8988T (cell line): ENCODE data around the gene PROCR.
"Not testable (repeated sequence)": the region's sequence is repeated elsewhere in the genome, so short reads cannot be mapped to it uniquely, and the experiment has no call there.

Source experiments
- DNase-seq: peaks from one replicate; pipeline ENCODE4 v3.0.0; 2011

PROCR gene

GRCh38 chr20:35165221-35166185 lies 6.4 kb upstream of the PROCR start:
- DNase-seq, result no peak

- no peak for DNase-seq
These were observed 5.5 kb upstream of the PROCR start for GRCh38 chr20:35166242-35166830.

- no peak for DNase-seq
These were observed 4.1 kb upstream of the PROCR start for GRCh38 chr20:35167787-35168186.

- DNase-seq, result not testable (repeated sequence)
These were observed 3.0 kb upstream of the PROCR start for GRCh38 chr20:35168701-35169409.

GRCh38 chr20:35171438-35171752 lies 477 bp upstream of the PROCR start:
- DNase-seq, result no peak

- no peak for DNase-seq
These were observed 548 bp downstream of the PROCR start for GRCh38 chr20:35172434-35172806.

- DNase-seq, result no peak
These were observed 1.8 kb downstream of the PROCR start for GRCh38 chr20:35173576-35174192.

- peak; percentile 77 for DNase-seq
These were observed 2.8 kb downstream of the PROCR start for GRCh38 chr20:35174458-35175216.

- no peak for DNase-seq
These were observed 4.3 kb downstream of the PROCR start for GRCh38 chr20:35176132-35176531.

- DNase-seq, result no peak
These were observed 7.7 kb downstream of the PROCR start for GRCh38 chr20:35179292-35180212.

- DNase-seq, result no peak
These were observed 8.4 kb downstream of the PROCR start for GRCh38 chr20:35180266-35180665.

GRCh38 chr20:35181731-35182130 lies 9.9 kb downstream of the PROCR start:
- no peak for DNase-seq

- DNase-seq, result not testable (repeated sequence)
These were observed 14.9 kb downstream of the PROCR start for GRCh38 chr20:35186691-35187289.

- no peak for DNase-seq
These were observed 15.8 kb downstream of the PROCR start for GRCh38 chr20:35187584-35188190.

GRCh38 chr20:35189223-35189622 lies 17.4 kb downstream of the PROCR start:
- not testable (repeated sequence) for DNase-seq

- DNase-seq, result no peak
These were observed 18.7 kb downstream of the PROCR start for GRCh38 chr20:35190556-35190955.

GRCh38 chr20:35191419-35192117 lies 19.7 kb downstream of the PROCR start:
- no peak for DNase-seq

- no peak for DNase-seq
These were observed 20.4 kb downstream of the PROCR start for GRCh38 chr20:35192118-35192872.
